ENCODE data around the gene CSPG5. TPM values are rescaled to one million over a fixed set of nuclear protein-coding genes. Genes with fewer than 3 reads are reported as not detected.

Gene CSPG5
- total RNA-seq, 2 experiments from 2014 or later = 0.39 TPM; not detected in 1

GRCh38 chr3:47554335-47554734 lies 24.3 kb downstream of the CSPG5 start:
- no peak for ATAC-seq (ENCODE audit: poor library complexity)
- no peak overlapping the region for H3K27ac Mint-ChIP-seq
- intact Hi-C loops (cut with DNase I, micrococcal nuclease) = no loop called here
- Histone ChIP-seq H3K4me3 (ENCODE audit: low read length) (no peak overlapping the region), H3K9me3 (ENCODE audit: control insufficient read depth in 1 of 2, insufficient read depth in 1 of 2, low read length in 2 of 2) (no peaks in the 10 kb centered on the region), H3K27me3 (ENCODE audit: control insufficient read depth in 1 of 2, insufficient read depth in 2 of 2, low read length in 2 of 2) (no peaks in the 10 kb centered on the region), H3K4me1 (ENCODE audit: insufficient read depth, low read length) (no peaks in the 10 kb centered on the region), H3K27ac (ENCODE audit: low read depth in 1 of 2, low read length in 2 of 2) (no peak overlapping the region), H3K36me3 (ENCODE audit: insufficient read depth, low read length) (no peaks in the 10 kb centered on the region)
- ChIA-PET POLR2A (no interaction called here), CTCF (no interaction called here)
- no peak for DNase-seq
- H3K4me3 Mint-ChIP-seq = no peak overlapping the region
- TF ChIP-seq, protein P1, sequence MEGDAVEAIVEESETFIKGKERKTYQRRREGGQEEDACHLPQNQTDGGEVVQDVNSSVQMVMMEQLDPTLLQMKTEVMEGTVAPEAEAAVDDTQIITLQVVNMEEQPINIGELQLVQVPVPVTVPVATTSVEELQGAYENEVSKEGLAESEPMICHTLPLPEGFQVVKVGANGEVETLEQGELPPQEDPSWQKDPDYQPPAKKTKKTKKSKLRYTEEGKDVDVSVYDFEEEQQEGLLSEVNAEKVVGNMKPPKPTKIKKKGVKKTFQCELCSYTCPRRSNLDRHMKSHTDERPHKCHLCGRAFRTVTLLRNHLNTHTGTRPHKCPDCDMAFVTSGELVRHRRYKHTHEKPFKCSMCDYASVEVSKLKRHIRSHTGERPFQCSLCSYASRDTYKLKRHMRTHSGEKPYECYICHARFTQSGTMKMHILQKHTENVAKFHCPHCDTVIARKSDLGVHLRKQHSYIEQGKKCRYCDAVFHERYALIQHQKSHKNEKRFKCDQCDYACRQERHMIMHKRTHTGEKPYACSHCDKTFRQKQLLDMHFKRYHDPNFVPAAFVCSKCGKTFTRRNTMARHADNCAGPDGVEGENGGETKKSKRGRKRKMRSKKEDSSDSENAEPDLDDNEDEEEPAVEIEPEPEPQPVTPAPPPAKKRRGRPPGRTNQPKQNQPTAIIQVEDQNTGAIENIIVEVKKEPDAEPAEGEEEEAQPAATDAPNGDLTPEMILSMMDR (IDR thresholded peaks at IDR 0.05) = no peak
- H3K27me3 Mint-ChIP-seq = peaks cover 19% of the 10 kb centered on the region
- H3K9me3 Mint-ChIP-seq = no peaks in the 10 kb centered on the region
- H3K36me3 Mint-ChIP-seq (ENCODE audit: low read depth) = no peaks in the 10 kb centered on the region
- H3K4me1 Mint-ChIP-seq (ENCODE audit: low read depth) = no peaks in the 10 kb centered on the region

DNA sequence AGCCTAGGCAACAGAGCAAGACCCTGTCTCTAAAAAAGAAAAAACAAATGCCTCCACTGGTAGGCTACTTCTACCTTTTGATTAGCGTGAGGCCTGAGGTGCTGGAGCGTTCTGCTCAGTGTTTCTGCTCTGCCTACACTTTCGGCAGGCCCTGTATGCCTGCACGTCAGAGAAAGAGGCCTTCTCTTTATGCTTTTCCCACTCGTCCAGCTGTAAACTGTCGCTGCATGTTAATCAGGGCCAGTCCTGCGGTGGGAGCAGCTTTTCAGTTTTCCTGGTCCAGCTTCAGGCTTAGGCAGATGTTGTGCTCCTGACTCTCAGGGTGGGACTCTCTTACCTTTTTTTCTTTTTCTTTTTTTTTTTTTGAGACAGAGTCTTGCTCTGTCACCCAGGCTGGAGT lies 25.3 kb downstream of the CSPG5 start:
- Mint-ChIP-seq H3K9me3 (no peaks in the 10 kb centered on the region), H3K36me3 (ENCODE audit: low read depth) (no peaks in the 10 kb centered on the region), H3K4me1 (ENCODE audit: low read depth) (no peaks in the 10 kb centered on the region), H3K27me3 (peaks cover 14% of the 10 kb centered on the region), H3K27ac (no peak overlapping the region), H3K4me3 (no peak overlapping the region)
- Histone ChIP-seq H3K4me3 (ENCODE audit: low read length) (no peak overlapping the region), H3K4me1 (ENCODE audit: insufficient read depth, low read length) (no peaks in the 10 kb centered on the region), H3K9me3 (ENCODE audit: control insufficient read depth in 1 of 2, insufficient read depth in 1 of 2, low read length in 2 of 2) (no peaks in the 10 kb centered on the region), H3K27ac (ENCODE audit: low read depth in 1 of 2, low read length in 2 of 2) (no peak overlapping the region), H3K27me3 (ENCODE audit: control insufficient read depth in 1 of 2, insufficient read depth in 2 of 2, low read length in 2 of 2) (no peaks in the 10 kb centered on the region), H3K36me3 (ENCODE audit: insufficient read depth, low read length) (no peaks in the 10 kb centered on the region)
- no peak for DNase-seq
- ChIA-PET POLR2A (no interaction called here), CTCF (no interaction called here)
- intact Hi-C loops (cut with DNase I, micrococcal nuclease) = no loop called here
- no peak for ATAC-seq (ENCODE audit: poor library complexity)
- TF ChIP-seq, protein P1 (IDR thresholded peaks at IDR 0.05) = no peak

DNA sequence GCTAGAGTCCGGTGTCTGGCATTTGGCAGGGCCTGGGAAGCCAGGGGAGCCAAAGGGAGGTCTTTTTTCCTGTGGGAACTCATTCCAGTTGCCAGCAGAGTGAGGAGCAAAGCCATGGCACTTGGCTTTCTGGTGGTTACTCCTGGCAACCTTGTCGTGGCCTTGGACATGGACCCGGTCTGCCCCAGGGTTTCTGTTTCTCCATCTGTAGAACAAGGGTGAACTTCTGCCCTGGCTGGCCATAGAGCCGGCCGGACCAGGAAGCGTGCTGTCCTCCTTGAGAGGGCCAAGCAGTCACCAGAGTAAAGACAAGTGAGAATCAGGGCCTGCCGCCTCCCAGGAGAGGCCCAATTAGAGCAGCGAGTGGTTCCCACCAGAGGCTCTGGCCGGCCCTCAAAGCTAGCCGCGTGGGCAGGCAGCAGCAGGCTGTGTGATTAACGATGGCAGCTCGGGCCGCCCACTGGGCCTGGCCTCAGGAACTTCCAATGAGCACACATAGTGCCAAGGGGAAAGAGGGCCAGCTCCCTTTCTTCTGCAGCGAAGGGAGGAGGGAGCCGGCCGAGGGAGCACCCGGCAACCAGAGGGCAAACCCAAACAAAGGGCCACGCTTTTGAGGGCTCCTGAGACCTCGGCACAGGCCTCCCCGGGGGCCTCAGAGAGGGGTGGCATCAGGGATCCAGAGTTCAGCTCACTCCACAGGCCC lies 36.0 kb downstream of the CSPG5 start:
- no peak overlapping the region for H3K4me3 ChIP-seq (ENCODE audit: low read length)
- no peak overlapping the region for H3K4me3 Mint-ChIP-seq
- H3K27ac Mint-ChIP-seq = no peak overlapping the region
- DNase-seq (no peak), ATAC-seq (ENCODE audit: poor library complexity) (no peak)
- no peaks in the 10 kb centered on the region for H3K4me1 ChIP-seq (ENCODE audit: insufficient read depth, low read length)
- TF ChIP-seq, protein P1 (IDR thresholded peaks at IDR 0.05) = no peak
- no peaks in the 10 kb centered on the region for H3K27me3 Mint-ChIP-seq
- no peaks in the 10 kb centered on the region for H3K4me1 Mint-ChIP-seq (ENCODE audit: low read depth)
- ChIA-PET CTCF (interaction anchor here (0.7 kb wide), 1 partner anchor 20 kb away, joined by 3 read pairs; no protein-coding TSS in a partner anchor), POLR2A (no interaction called here)
- H3K9me3 Mint-ChIP-seq = no peaks in the 10 kb centered on the region
- H3K9me3 ChIP-seq (ENCODE audit: control insufficient read depth in 1 of 2, insufficient read depth in 1 of 2, low read length in 2 of 2) = no peaks in the 10 kb centered on the region
- no peaks in the 10 kb centered on the region for H3K27me3 ChIP-seq (ENCODE audit: control insufficient read depth in 1 of 2, insufficient read depth in 2 of 2, low read length in 2 of 2)
- no peak overlapping the region for H3K27ac ChIP-seq (ENCODE audit: low read depth in 1 of 2, low read length in 2 of 2)
- H3K36me3 ChIP-seq (ENCODE audit: insufficient read depth, low read length) = no peaks in the 10 kb centered on the region
- no peaks in the 10 kb centered on the region for H3K36me3 Mint-ChIP-seq (ENCODE audit: low read depth)
- intact Hi-C loops (cut with DNase I, micrococcal nuclease) = no loop called here

Measured in CD4-positive, alpha-beta T cell (primary cell).